ENCODE results near the gene CDH12.

GRCh38 chr5:22754155-22754554, 99.0 kb downstream of the CDH12 start:
- TF ChIP-seq RAD21 (IDR thresholded peaks at IDR 0.05; ENCODE audit: low read depth) (no peak), CREB1 (IDR thresholded peaks at IDR 0.05; ENCODE audit: low read depth) (no peak), EP300 (IDR thresholded peaks at IDR 0.05; ENCODE audit: borderline replicate concordance) (no peak), NFIC (IDR thresholded peaks at IDR 0.05) (no peak), ZBTB7A (IDR thresholded peaks at IDR 0.05; ENCODE audit: low read depth) (no peak), YY1 (IDR thresholded peaks at IDR 0.05; ENCODE audit: low read depth) (no peak), FOXM1 (IDR thresholded peaks at IDR 0.05; ENCODE audit: borderline replicate concordance, low read depth) (no peak), TEAD4 (IDR thresholded peaks at IDR 0.05) (no peak), MAX (IDR thresholded peaks at IDR 0.05) (no peak), USF1 (IDR thresholded peaks at IDR 0.05) (no peak), REST (IDR thresholded peaks at IDR 0.05; ENCODE audit: low read depth) (no peak), TCF12 (IDR thresholded peaks at IDR 0.05; ENCODE audit: low read depth) (no peak)
